GM18517 (cell line): ENCODE results near the gene OR6B1.
"Not testable (repeated sequence)": the region's sequence is repeated elsewhere in the genome, so short reads cannot be mapped to it uniquely, and the experiment has no call there.

Experiments used
- ATAC-seq: cut with Tn5 transposase; IDR thresholded peaks from one replicate; pipeline ENCODE4 v1.9.1; 2021; ENCODE audit warnings: mild to moderate bottlenecking, moderate library complexity; ENCODE audit not compliant: unreplicated experiment

OR6B1 gene

GRCh38 chr7:144037414-144038035, 37.4 kb downstream of the OR6B1 start:
- ATAC-seq, result no peak

GRCh38 chr7:144038887-144039286, 38.8 kb downstream of the OR6B1 start:
- no peak for ATAC-seq

GRCh38 chr7:144048648-144049047, 48.5 kb downstream of the OR6B1 start, which contains the start of gene OR2A5:
Gene OR2A5 (plus strand): TSS chr7:144048948. CDS start chr7:144050402, 1,454 bp downstream.
- ATAC-seq, result no peak

GRCh38 chr7:144049491-144049890, 49.4 kb downstream of the OR6B1 start:
- no peak for ATAC-seq

GRCh38 chr7:144050093-144050492, 50.0 kb downstream of the OR6B1 start:
- no peak for ATAC-seq

- not testable (repeated sequence) for ATAC-seq
These were observed 50.8 kb downstream of the OR6B1 start for GRCh38 chr7:144050884-144051283.

- ATAC-seq, result no peak
These were observed 57.8 kb downstream of the OR6B1 start for GRCh38 chr7:144057954-144058353.
